ENCODE data around the gene PDK3. TPM values are rescaled to one million over a fixed set of nuclear protein-coding genes. Genes with fewer than 3 reads are reported as not detected.

Gene PDK3
- total RNA-seq, 1 donor from 2014 or later: 43.7 TPM

DNA sequence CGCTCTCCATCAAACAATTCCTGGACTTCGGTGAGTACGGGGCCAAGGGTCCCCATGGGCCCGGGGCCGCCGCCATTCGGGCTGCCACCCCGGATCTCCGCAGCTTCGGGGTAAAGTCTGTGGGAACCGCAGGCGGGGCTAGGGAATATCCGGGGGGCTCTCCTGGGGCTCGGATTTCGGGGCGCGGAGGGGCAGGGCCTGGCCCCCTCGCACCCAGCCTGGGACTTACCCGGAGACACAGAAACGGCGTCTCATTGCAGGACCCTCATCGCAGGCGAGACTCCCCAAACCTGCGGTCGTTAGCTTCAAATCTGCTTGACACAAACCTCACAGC, 413 bp downstream of the PDK3 start:
- no peak for DNase-seq (ENCODE audit: low spot score, unreplicated experiment)
- TF ChIP-seq, protein P1, sequence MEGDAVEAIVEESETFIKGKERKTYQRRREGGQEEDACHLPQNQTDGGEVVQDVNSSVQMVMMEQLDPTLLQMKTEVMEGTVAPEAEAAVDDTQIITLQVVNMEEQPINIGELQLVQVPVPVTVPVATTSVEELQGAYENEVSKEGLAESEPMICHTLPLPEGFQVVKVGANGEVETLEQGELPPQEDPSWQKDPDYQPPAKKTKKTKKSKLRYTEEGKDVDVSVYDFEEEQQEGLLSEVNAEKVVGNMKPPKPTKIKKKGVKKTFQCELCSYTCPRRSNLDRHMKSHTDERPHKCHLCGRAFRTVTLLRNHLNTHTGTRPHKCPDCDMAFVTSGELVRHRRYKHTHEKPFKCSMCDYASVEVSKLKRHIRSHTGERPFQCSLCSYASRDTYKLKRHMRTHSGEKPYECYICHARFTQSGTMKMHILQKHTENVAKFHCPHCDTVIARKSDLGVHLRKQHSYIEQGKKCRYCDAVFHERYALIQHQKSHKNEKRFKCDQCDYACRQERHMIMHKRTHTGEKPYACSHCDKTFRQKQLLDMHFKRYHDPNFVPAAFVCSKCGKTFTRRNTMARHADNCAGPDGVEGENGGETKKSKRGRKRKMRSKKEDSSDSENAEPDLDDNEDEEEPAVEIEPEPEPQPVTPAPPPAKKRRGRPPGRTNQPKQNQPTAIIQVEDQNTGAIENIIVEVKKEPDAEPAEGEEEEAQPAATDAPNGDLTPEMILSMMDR (IDR thresholded peaks at IDR 0.05; ENCODE audit: unreplicated experiment): no peak
- no peaks in the 10 kb centered on the region for H3K27me3 Mint-ChIP-seq

DNA sequence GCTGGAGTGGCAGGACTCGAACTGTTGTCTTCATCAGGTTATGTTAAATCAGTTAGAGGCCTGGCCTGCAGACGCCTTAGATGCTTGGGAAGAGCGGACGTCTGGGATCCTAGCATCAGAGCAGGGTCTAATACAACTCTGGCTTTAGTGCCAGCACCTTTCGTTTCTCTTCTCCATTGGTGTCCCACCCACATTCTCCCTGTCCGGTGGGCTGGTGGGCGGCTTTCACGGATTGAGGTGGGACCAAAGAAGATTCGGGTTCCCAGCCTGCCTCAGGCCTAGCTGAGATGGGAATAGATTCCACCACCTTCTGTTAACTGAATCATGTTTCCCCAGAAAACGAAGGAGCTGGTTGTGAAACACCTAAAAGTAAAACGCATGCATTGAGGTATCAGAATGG, 939 bp downstream of the PDK3 start:
- TF ChIP-seq, protein P1 (IDR thresholded peaks at IDR 0.05; ENCODE audit: unreplicated experiment): no peak
- H3K27ac Mint-ChIP-seq: peak overlapping the region; percentile 41
- no peak for DNase-seq (ENCODE audit: low spot score, unreplicated experiment)
- H3K4me1 Mint-ChIP-seq (ENCODE audit: low read depth): peaks cover 15% of the 10 kb centered on the region
- no peaks in the 10 kb centered on the region for H3K27me3 Mint-ChIP-seq
- H3K4me3 Mint-ChIP-seq (ENCODE audit: low read depth): peak overlapping the region; percentile 77
- H3K9me3 Mint-ChIP-seq (ENCODE audit: low read depth): no peaks in the 10 kb centered on the region
- H3K36me3 Mint-ChIP-seq (ENCODE audit: insufficient read depth): no peaks in the 10 kb centered on the region

More for the DNA sequence above, 413 bp downstream of the PDK3 start:
- Mint-ChIP-seq H3K36me3 (ENCODE audit: insufficient read depth) (no peaks in the 10 kb centered on the region), H3K4me3 (ENCODE audit: low read depth) (peak overlapping the region; percentile 77), H3K9me3 (ENCODE audit: low read depth) (no peaks in the 10 kb centered on the region), H3K27ac (no peak overlapping the region), H3K4me1 (ENCODE audit: low read depth) (peaks cover 15% of the 10 kb centered on the region)

DNA sequence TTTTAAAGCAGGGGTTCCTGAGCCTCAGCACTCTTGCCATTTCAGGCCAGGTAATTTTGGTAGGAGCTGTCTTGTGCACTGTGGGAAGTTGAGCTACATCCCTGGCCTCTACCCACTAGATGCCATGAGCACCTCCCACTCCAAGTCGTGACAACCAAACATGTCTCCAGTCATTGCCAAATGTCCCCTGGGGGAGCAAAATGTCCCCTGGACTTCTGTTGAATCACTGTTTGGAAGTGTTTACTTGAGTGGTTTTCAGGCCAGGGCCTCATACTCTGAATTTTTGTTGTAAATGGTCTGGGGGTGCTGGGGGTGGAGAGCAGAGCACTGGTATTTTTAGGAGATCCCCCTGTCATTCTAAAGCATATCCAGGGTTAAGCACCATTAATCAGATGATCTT, 3.2 kb downstream of the PDK3 start:
- no peak overlapping the region for H3K4me3 Mint-ChIP-seq (ENCODE audit: low read depth)
- no peak for DNase-seq (ENCODE audit: low spot score, unreplicated experiment)
- H3K4me1 Mint-ChIP-seq (ENCODE audit: low read depth): peaks cover 15% of the 10 kb centered on the region
- H3K36me3 Mint-ChIP-seq (ENCODE audit: insufficient read depth): no peaks in the 10 kb centered on the region
- TF ChIP-seq, protein P1 (IDR thresholded peaks at IDR 0.05; ENCODE audit: unreplicated experiment): no peak
- no peaks in the 10 kb centered on the region for H3K27me3 Mint-ChIP-seq
- H3K9me3 Mint-ChIP-seq (ENCODE audit: low read depth): no peaks in the 10 kb centered on the region
- H3K27ac Mint-ChIP-seq: no peak overlapping the region

GRCh38 chrX:24471808-24472207, 6.7 kb downstream of the PDK3 start:
- Mint-ChIP-seq H3K9me3 (ENCODE audit: low read depth) (no peaks in the 10 kb centered on the region), H3K36me3 (ENCODE audit: insufficient read depth) (no peaks in the 10 kb centered on the region), H3K27ac (no peak overlapping the region), H3K4me3 (ENCODE audit: low read depth) (no peak overlapping the region), H3K4me1 (ENCODE audit: low read depth) (peaks cover 12% of the 10 kb centered on the region), H3K27me3 (no peaks in the 10 kb centered on the region)
- TF ChIP-seq, protein P1 (IDR thresholded peaks at IDR 0.05; ENCODE audit: unreplicated experiment): no peak
- DNase-seq (ENCODE audit: low spot score, unreplicated experiment): no peak

- Mint-ChIP-seq H3K9me3 (ENCODE audit: low read depth) (no peaks in the 10 kb centered on the region), H3K36me3 (ENCODE audit: insufficient read depth) (no peaks in the 10 kb centered on the region), H3K27me3 (no peaks in the 10 kb centered on the region), H3K4me3 (ENCODE audit: low read depth) (no peak overlapping the region), H3K4me1 (ENCODE audit: low read depth) (peaks cover 4% of the 10 kb centered on the region), H3K27ac (no peak overlapping the region)
- no peak for DNase-seq (ENCODE audit: low spot score, unreplicated experiment)
- TF ChIP-seq, protein P1 (IDR thresholded peaks at IDR 0.05; ENCODE audit: unreplicated experiment): no peak
Observed at GRCh38 chrX:24475480-24475879, 10.4 kb downstream of the PDK3 start.

All from progenitor cell of endocrine pancreas (in vitro differentiated cells).